Measurements from ENCODE around the gene UVSSA.

The UVSSA gene

GRCh38 chr4:1395941-1396805, 49.2 kb downstream of the UVSSA start:
- no peak overlapping the region for H3K27ac ChIP-seq
- no peak for TF ChIP-seq ZFX (IDR thresholded peaks at IDR 0.05; ENCODE audit: borderline replicate concordance)

GRCh38 chr4:1396806-1397455, 49.9 kb downstream of the UVSSA start:
- H3K27ac ChIP-seq = no peak overlapping the region
- no peak for TF ChIP-seq ZFX (IDR thresholded peaks at IDR 0.05; ENCODE audit: borderline replicate concordance)
- TF ChIP-seq CTCF (IDR thresholded peaks at IDR 0.05) = no peak

GRCh38 chr4:1398681-1399507, 51.9 kb downstream of the UVSSA start:
- H3K27ac ChIP-seq = no peak overlapping the region
- TF ChIP-seq ZFX (IDR thresholded peaks at IDR 0.05; ENCODE audit: borderline replicate concordance) (no peak), CTCF (IDR thresholded peaks at IDR 0.05) (no peak)

DNA sequence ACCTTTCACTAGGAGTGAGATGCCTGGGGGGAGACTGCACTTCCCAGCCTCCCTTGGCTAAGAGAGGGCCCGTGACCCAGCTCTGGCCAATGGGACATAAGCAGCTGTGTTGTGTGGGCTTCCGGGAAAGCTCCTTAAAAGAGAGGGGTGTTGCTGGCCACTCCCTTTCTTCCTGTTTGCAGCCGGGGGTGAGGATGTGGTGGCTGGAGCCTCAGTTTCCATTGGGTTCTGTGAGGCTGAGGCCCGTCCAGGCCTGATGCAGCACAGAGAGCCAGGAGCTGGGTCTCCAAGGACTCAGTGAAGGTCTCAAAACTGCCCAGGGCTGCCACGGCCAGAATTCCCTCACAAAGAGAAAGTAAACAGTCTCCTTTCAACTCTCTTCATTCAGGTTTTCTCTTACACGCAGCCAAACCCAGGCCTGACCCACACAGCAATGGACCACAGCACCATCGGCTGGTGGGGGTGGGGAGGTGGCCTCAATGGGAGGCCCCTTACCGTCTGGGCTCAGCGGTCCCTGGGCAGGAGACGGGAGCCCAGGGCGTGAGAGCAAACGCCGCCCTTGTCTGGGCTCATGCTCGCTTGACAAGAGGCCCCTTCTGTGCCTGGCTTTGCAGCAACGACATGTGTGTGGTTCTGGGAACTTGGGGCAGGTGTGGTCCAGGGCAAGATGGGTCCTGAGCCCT, 52.6 kb downstream of the UVSSA start:
- no peak for TF ChIP-seq ZFX (IDR thresholded peaks at IDR 0.05; ENCODE audit: borderline replicate concordance)
- no peak for TF ChIP-seq CTCF (IDR thresholded peaks at IDR 0.05)

GRCh38 chr4:1400191-1400805, 53.3 kb downstream of the UVSSA start:
- TF ChIP-seq ZFX (IDR thresholded peaks at IDR 0.05; ENCODE audit: borderline replicate concordance) = no peak
- TF ChIP-seq CTCF (IDR thresholded peaks at IDR 0.05) = no peak
- H3K27ac ChIP-seq = no peak overlapping the region

More for the DNA sequence above, 52.6 kb downstream of the UVSSA start:
- no peak overlapping the region for H3K27ac ChIP-seq

GRCh38 chr4:1400831-1401408, 53.9 kb downstream of the UVSSA start:
- TF ChIP-seq CTCF (IDR thresholded peaks at IDR 0.05) = no peak
- TF ChIP-seq ZFX (IDR thresholded peaks at IDR 0.05; ENCODE audit: borderline replicate concordance) = no peak
- H3K27ac ChIP-seq = no peak overlapping the region
